ENCODE measurements around the gene VWA3B. TPM values are rescaled to one million over a fixed set of nuclear protein-coding genes. Genes with fewer than 3 reads are reported as not detected.
"Not testable (repeated sequence)": the region's sequence is repeated elsewhere in the genome, so short reads cannot be mapped to it uniquely, and the experiment has no call there.

VWA3B gene
- total RNA-seq, 4 donors from 2014 or later = 0.27 TPM; not detected in 3

DNA sequence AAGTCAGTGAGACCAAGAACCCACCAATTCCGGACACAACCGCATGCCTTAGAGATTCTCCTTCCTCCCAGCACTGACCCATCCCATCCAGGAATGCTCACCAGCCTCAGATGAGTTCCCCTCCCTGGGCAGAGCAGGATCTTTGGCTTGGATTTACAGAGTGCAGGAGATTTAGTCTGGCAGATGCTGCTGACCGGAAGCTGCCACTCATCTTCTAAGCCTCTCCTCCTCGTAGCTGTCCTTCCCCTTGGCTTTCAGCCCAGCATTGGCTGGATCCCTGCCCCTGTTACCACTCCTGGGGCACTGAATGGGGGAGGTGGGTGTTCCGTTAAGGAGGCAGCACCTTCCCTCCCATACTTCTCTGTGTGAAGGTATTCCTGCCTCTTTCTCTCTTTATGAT lies 53.2 kb downstream of the VWA3B start:
- TF ChIP-seq, protein P1, sequence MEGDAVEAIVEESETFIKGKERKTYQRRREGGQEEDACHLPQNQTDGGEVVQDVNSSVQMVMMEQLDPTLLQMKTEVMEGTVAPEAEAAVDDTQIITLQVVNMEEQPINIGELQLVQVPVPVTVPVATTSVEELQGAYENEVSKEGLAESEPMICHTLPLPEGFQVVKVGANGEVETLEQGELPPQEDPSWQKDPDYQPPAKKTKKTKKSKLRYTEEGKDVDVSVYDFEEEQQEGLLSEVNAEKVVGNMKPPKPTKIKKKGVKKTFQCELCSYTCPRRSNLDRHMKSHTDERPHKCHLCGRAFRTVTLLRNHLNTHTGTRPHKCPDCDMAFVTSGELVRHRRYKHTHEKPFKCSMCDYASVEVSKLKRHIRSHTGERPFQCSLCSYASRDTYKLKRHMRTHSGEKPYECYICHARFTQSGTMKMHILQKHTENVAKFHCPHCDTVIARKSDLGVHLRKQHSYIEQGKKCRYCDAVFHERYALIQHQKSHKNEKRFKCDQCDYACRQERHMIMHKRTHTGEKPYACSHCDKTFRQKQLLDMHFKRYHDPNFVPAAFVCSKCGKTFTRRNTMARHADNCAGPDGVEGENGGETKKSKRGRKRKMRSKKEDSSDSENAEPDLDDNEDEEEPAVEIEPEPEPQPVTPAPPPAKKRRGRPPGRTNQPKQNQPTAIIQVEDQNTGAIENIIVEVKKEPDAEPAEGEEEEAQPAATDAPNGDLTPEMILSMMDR (IDR thresholded peaks at IDR 0.05) = no peak
- TF ChIP-seq POLR2A (IDR thresholded peaks at IDR 0.05) = no peak
- no peaks in the 10 kb centered on the region for H3K9me3 ChIP-seq
- H3K27ac ChIP-seq = no peak overlapping the region
- DNase-seq = no peak
- H3K36me3 ChIP-seq = no peaks in the 10 kb centered on the region
- no peak overlapping the region for H3K4me3 ChIP-seq
- no peaks in the 10 kb centered on the region for H3K4me1 ChIP-seq
- no peaks in the 10 kb centered on the region for H3K27me3 ChIP-seq

DNA sequence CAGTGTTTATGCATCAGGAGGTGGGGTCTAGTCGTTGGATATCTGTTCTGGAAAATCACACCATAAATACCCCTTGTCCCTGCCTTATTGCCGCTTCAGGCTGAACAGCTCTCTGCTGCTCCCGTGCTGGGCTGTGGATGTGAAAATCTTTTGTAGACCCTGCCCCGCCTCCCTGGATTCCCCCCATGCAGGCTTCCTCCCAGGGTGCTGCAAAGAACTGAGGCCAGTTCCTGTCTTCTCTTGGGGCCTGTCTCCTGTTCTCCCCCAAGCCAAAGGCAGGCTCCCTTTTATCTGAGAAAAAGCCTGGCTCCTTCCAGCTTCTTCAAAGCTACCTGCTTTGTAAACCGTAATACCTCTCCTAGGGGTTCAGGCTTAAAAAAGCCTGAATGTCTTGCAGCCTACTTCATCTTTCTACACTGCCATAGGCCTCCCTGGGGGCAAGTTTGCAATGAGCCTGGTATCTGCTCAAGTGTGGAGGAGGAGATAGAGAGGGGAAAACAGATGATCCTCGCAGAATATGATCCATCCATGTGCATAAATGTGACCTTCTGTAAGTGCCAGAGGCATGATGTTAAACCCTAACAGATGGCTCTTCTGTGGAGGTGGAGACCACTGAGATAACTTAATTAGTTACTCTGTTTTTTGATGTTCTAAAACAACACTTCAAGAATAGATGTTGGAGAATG lies 55.3 kb downstream of the VWA3B start:
- Histone ChIP-seq H3K4me3 (no peak overlapping the region), H3K27me3 (no peaks in the 10 kb centered on the region), H3K9me3 (no peaks in the 10 kb centered on the region), H3K27ac (no peak overlapping the region), H3K4me1 (no peaks in the 10 kb centered on the region), H3K36me3 (no peaks in the 10 kb centered on the region)
- TF ChIP-seq, protein P1 (IDR thresholded peaks at IDR 0.05) = no peak
- no peak for TF ChIP-seq POLR2A (IDR thresholded peaks at IDR 0.05)
- DNase-seq = no peak

DNA sequence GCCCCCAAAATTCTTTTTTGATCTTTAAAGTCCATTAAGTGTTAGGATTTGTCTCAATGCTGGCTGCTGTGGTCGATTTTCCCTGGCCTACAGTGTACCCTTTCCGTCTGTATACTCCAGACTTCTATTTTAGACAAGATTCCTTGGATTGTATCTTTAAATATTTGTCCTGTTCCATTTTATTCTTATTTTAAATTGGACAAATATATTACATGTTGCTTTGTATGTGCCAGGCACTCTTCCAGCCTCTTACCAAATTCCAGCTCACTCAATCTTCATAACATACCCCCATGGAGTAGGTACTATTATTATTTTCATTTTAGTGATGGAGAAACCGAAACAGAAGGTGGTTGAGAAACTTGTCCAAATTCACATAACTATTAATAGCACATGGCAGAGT lies 58.1 kb downstream of the VWA3B start:
- Histone ChIP-seq H3K27me3 (no peaks in the 10 kb centered on the region), H3K9me3 (no peaks in the 10 kb centered on the region), H3K36me3 (no peaks in the 10 kb centered on the region), H3K27ac (no peak overlapping the region), H3K4me1 (no peaks in the 10 kb centered on the region), H3K4me3 (no peak overlapping the region)
- DNase-seq = no peak
- TF ChIP-seq, protein P1 (IDR thresholded peaks at IDR 0.05) = no peak
- no peak for TF ChIP-seq POLR2A (IDR thresholded peaks at IDR 0.05)

DNA sequence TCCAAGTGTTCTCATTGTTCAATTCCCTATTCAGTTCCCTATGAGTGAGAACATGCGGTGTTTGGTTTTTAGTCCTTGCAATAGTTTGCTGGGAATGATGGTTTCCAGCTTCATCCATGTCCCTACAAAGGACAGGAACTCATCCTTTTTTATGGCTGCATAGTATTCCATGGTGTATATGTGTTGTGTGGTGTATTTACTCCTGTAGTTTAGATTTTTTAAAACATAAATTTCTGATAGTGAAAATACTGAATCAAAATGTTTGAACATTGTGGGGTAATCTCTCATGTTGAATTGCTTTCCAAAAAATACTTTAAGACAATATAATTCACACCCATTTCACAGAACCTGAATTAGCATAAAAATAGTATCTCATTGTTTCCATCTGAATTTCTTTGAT lies 60.9 kb downstream of the VWA3B start:
- not testable (repeated sequence) for H3K4me3 ChIP-seq, H3K27me3 ChIP-seq, H3K9me3 ChIP-seq, H3K27ac ChIP-seq, DNase-seq, H3K4me1 ChIP-seq, H3K36me3 ChIP-seq

DNA sequence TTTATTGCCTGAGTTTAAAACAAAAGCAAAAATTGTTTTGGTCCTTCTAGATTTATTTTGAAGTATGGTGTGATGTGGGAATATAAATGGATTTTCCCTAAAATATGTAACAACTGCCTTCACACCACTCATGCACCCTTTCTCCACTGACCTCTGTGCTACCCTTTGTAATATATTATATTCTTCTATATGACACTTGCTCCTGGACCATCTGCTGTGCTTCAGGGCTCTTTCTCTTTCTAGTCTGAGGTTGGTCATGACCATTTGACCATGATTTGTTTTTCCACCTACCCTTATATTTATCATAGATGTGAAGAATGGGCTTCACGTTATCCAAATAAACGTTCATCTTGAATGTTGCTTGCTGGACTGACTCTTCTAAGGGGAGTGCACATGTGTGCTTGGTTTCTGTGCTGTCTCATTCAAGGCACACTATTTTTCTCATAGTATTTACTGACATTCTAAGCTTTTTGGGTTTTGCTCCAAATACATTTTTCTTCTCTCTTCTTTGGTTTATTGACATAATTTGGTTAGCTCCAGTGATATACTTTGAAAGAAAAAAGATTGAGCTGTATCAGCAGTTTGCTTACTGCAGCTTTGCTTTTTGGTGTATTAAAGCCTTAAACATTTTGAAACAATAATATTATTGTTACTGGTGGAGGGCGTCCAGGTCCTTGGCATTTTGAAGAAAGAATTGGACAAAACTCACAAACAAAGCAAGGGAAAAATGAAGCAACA lies 61.8 kb downstream of the VWA3B start:
- Histone ChIP-seq H3K4me1 (no peaks in the 10 kb centered on the region), H3K36me3 (no peaks in the 10 kb centered on the region), H3K9me3 (no peaks in the 10 kb centered on the region), H3K27me3 (no peaks in the 10 kb centered on the region), H3K27ac (no peak overlapping the region), H3K4me3 (no peak overlapping the region)
- no peak for TF ChIP-seq POLR2A (IDR thresholded peaks at IDR 0.05)
- TF ChIP-seq, protein P1 (IDR thresholded peaks at IDR 0.05) = no peak
- no peak for DNase-seq

DNA sequence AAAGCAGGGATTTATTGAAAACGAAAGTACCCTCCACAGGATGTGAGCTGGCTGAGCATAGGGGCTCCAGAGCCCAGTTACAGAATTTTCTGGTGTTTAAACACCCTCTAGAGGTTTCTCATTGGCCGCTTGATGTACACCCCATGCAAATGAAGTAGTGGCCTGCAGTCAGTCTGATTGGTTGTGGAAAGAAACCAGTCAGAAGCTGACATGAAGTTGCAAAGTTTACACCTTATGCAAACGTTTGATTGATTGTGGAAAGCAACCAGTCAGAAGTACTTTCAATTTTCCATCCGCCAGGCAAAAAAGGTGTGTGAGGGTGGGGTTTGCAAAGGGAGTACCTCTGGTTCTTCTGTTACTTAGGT lies 62.3 kb downstream of the VWA3B start:
- H3K36me3 ChIP-seq = no peaks in the 10 kb centered on the region
- no peaks in the 10 kb centered on the region for H3K9me3 ChIP-seq
- TF ChIP-seq POLR2A (IDR thresholded peaks at IDR 0.05) = no peak
- TF ChIP-seq, protein P1 (IDR thresholded peaks at IDR 0.05) = no peak
- no peaks in the 10 kb centered on the region for H3K27me3 ChIP-seq
- H3K4me3 ChIP-seq = no peak overlapping the region
- no peak for DNase-seq
- no peak overlapping the region for H3K27ac ChIP-seq
- H3K4me1 ChIP-seq = no peaks in the 10 kb centered on the region
